Heart left ventricle (tissue), 13 donors: Measurements from ENCODE around the gene PFN1.

Experiments used
- POLR2A ChIP-seq, 2 donors: fragments of 450-650 bp; IDR thresholded peaks; one replicate each; pipeline ENCODE4 v1.6.1; 2017; ENCODE audit warnings: antibody characterized with exemption in 2 of 2, mild to moderate bottlenecking in 2 of 2, moderate library complexity in 2 of 2
- TF ChIP-seq, protein P1 (sequence below), 12 donors: fragments of 200-600 bp; sonication (generic) in 4 of 12; IDR thresholded peaks; one replicate each; pipeline versions ENCODE4 v1.5.0 to v1.8.0; 2018 to 2022; ENCODE audit warnings: antibody characterized with exemption in 12 of 12, mild to moderate bottlenecking in 5 of 12
- donor health status: ischemic (EF 13 %, LVEDD 7.1; RV severe dilation, severe dysfunction).
- donor health status: DM: no; HTN: yes; CAD: no.
- donor health status: DM: no; HTN: no; CAD: no.
- donor health status: ischemic (EF 25% LVEDD 6.9; RV normal size, moderate dysfunction).
- donor health status: ischemic (EF 25% LVEDD 5.7; RV mildly dilated, moderate dysfunction).
- donor health status: ischemic (EF 35%, LVEDD 5.7; RV mildly dilated, moderate dysfunction).
- donor health status: nonischemic (EF 11% LVEDD 7.7; RV severe dilation, severe dysfunction).
- donor health status: DM: yes; HTN: yes; CAD: no.
- donor health status: PGD.
- donor health status: ischemic (EF 29% LVEDD 5.4; RV normal size, mild dysfunction).
- donor health status: nonischemic (EF 23%, LVEDD 6.1; RV moderate dilation, normal function).

DNA sequence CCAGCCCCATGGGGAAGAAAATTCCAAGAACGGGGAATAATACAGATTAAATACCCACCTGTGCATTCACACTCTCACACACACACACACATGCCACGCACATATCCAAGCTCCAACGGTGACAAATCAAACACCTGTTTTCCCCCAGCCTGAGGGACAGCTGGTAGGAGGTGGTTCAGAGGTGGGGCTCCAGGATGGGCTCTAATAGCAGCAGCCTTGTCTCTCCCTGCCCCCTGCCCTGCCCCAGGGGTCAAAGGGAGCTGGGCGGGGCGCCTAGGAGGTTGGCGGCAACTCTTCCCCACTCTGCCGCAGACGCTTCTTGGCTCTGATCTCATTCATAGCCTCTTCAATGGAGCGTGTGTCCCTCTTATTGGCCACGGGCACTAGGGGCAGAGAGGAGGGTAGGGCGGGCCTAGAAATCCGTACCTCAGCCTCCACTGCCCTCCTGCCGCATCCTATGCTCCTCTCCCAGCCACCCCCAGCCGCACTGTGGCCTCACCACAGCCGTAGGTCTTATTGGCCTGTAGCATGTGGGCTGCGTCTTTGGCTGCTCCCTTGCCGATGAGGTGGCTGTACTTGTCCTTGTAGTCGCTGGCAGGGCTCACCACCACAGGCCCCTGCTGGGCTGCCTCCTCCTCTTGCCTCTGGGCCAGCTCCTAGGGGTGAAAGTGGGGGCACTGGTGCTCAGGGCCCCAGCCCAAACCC, 11.1 kb upstream of the PFN1 start:
- TF ChIP-seq, protein P1, sequence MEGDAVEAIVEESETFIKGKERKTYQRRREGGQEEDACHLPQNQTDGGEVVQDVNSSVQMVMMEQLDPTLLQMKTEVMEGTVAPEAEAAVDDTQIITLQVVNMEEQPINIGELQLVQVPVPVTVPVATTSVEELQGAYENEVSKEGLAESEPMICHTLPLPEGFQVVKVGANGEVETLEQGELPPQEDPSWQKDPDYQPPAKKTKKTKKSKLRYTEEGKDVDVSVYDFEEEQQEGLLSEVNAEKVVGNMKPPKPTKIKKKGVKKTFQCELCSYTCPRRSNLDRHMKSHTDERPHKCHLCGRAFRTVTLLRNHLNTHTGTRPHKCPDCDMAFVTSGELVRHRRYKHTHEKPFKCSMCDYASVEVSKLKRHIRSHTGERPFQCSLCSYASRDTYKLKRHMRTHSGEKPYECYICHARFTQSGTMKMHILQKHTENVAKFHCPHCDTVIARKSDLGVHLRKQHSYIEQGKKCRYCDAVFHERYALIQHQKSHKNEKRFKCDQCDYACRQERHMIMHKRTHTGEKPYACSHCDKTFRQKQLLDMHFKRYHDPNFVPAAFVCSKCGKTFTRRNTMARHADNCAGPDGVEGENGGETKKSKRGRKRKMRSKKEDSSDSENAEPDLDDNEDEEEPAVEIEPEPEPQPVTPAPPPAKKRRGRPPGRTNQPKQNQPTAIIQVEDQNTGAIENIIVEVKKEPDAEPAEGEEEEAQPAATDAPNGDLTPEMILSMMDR (IDR thresholded peaks at IDR 0.05), result no peak
- no peak for TF ChIP-seq POLR2A (IDR thresholded peaks at IDR 0.05)
